ENCODE measurements around the gene SLC24A3.

DNA sequence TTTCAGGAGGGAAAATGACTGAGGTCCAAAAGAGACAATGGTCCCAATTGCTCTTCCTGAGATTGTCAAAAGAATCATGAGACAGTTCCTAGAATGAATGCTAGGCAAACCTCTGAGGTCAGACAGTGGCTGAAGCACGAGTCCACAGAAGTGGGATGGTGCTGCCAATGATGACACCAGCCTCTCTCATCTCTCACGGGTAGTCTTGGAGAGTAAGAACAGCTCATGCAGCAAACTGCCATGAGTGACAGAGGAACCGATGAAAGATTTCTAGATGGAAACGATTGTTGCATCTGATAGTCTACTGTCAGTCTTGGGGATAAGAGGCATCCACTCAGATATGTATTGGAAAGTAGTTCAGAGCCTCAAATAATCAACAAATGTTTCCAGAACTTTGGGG, 188.7 kb downstream of the SLC24A3 start:
- no peak for TF ChIP-seq SP1 (IDR thresholded peaks at IDR 0.05)
- no peak for TF ChIP-seq TARDBP (IDR thresholded peaks at IDR 0.05)
